Liver (tissue), 9 donors: ENCODE data around the gene MTIF2. TPM values are rescaled to one million over a fixed set of nuclear protein-coding genes. Genes with fewer than 3 reads are reported as not detected.

Experiments used
- DNase-seq: peaks from one replicate; pipeline ENCODE4 v3.0.0-alpha.2; 2017; ENCODE audit warnings: low spot score
- H3K27ac ChIP-seq, 2 donors: one replicate each; pipeline ENCODE4 v1.7.0; 2013; ENCODE audit warnings: inconsistent platforms in 2 of 2, low read length in 2 of 2, control low read depth in 1 of 2, low read depth in 1 of 2, mild to moderate bottlenecking in 1 of 2
- H3K27me3 ChIP-seq, 4 donors: one replicate each; pipeline versions ENCODE4 v1.6.1 to v1.7.0; 2013; ENCODE audit warnings: low read length in 3 of 4, inconsistent platforms in 1 of 4, mild to moderate bottlenecking in 1 of 4, moderate library complexity in 1 of 4; ENCODE audit not compliant: control insufficient read depth in 4 of 4, insufficient read depth in 4 of 4
- H3K36me3 ChIP-seq, 4 donors: one replicate each; pipeline versions ENCODE4 v1.6.1 to v1.7.0; 2013; ENCODE audit warnings: low read length in 3 of 4, mild to moderate bottlenecking in 3 of 4, low read depth in 1 of 4, moderate library complexity in 1 of 4; ENCODE audit not compliant: control insufficient read depth in 4 of 4, insufficient read depth in 3 of 4
- H3K4me1 ChIP-seq, 4 donors: one replicate each; pipeline versions ENCODE4 v1.6.1 to v1.7.0; 2013; ENCODE audit warnings: low read length in 3 of 4, mild to moderate bottlenecking in 3 of 4, moderate library complexity in 1 of 4; ENCODE audit not compliant: control insufficient read depth in 4 of 4, insufficient read depth in 4 of 4
- H3K4me3 ChIP-seq, 3 donors: one replicate each; pipeline versions ENCODE4 v1.6.1 to v1.7.0; 2013; ENCODE audit warnings: low read length in 3 of 3, control low read depth in 1 of 3, low read depth in 1 of 3, mild to moderate bottlenecking in 1 of 3
- H3K9ac ChIP-seq, 2 donors: one replicate each; pipeline ENCODE4 v1.7.0; 2013; ENCODE audit warnings: low read length in 2 of 2, mild to moderate bottlenecking in 2 of 2, moderate library complexity in 2 of 2, control low read depth in 1 of 2, low read depth in 1 of 2
- H3K9me3 ChIP-seq, 4 donors: one replicate each; pipeline versions ENCODE4 v1.6.1 to v1.7.0; 2013; ENCODE audit warnings: low read length in 3 of 4; ENCODE audit not compliant: control insufficient read depth in 4 of 4
- EGR1 ChIP-seq, 2 donors: IDR thresholded peaks; 2 replicates each; pipeline ENCODE4 v1.6.1; 2016 to 2018; ENCODE audit warnings: antibody characterized with exemption in 2 of 2, low read depth in 2 of 2
- FOXA1 ChIP-seq: IDR thresholded peaks from 2 replicates; pipeline ENCODE4 v1.6.1; 2016; ENCODE audit warnings: antibody characterized with exemption
- FOXA2 ChIP-seq: IDR thresholded peaks from 2 replicates; pipeline ENCODE4 v1.6.1; 2016; ENCODE audit warnings: antibody characterized with exemption
- GABPA ChIP-seq, 2 donors: IDR thresholded peaks in 1 of 2; conservative IDR thresholded peaks in 1 of 2; 2 replicates each; pipeline ENCODE4 v1.6.1; 2016; ENCODE audit warnings: antibody characterized with exemption in 2 of 2, mild to moderate bottlenecking in 1 of 2, moderate library complexity in 1 of 2
- HNF4A ChIP-seq, 2 donors: conservative IDR thresholded peaks; 2 replicates each; pipeline ENCODE4 v1.6.1; 2016; ENCODE audit warnings: antibody characterized with exemption in 2 of 2, mild to moderate bottlenecking in 2 of 2
- HNF4G ChIP-seq: IDR thresholded peaks from 2 replicates; pipeline ENCODE4 v1.6.1; 2016; ENCODE audit warnings: antibody characterized with exemption
- JUND ChIP-seq, 2 donors: IDR thresholded peaks; 2 replicates each; pipeline ENCODE4 v1.6.1; 2016; ENCODE audit warnings: antibody characterized with exemption in 2 of 2
- NR2F2 ChIP-seq: IDR thresholded peaks from 2 replicates; pipeline ENCODE4 v1.6.1; 2016; ENCODE audit warnings: antibody characterized with exemption
- RAD21 ChIP-seq, 2 donors: IDR thresholded peaks; 2 replicates each; pipeline ENCODE4 v1.6.1; 2016; ENCODE audit warnings: antibody characterized with exemption in 2 of 2, mild to moderate bottlenecking in 2 of 2
- RXRA ChIP-seq, 2 donors: IDR thresholded peaks; 2 replicates each; pipeline ENCODE4 v1.6.1; 2017 to 2018; ENCODE audit warnings: antibody characterized with exemption in 2 of 2, mild to moderate bottlenecking in 1 of 2
- SP1 ChIP-seq: IDR thresholded peaks from 2 replicates; pipeline ENCODE4 v1.6.1; 2018; ENCODE audit warnings: antibody characterized with exemption, mild to moderate bottlenecking
- TAF1 ChIP-seq: conservative IDR thresholded peaks from 2 replicates; pipeline ENCODE4 v1.6.1; 2016; ENCODE audit warnings: antibody characterized with exemption, mild to moderate bottlenecking
- YY1 ChIP-seq: IDR thresholded peaks from 2 replicates; pipeline ENCODE4 v1.6.1; 2016; ENCODE audit warnings: antibody characterized with exemption, mild to moderate bottlenecking
- ZBTB33 ChIP-seq: IDR thresholded peaks from 2 replicates; pipeline ENCODE4 v1.6.1; 2016; ENCODE audit warnings: antibody characterized with exemption
- WGBS: extraction: QIAGEN DNeasy Blood & Tissue Kit; methylation state at CpG from one replicate; pipeline ENCODE4 v1.1.7; 2013; 5-methylcytosine and 5-hydroxymethylcytosine counted together
- polyA plus RNA-seq, 2 donors: library from polyadenylated mRNA; stranded (reverse) in 1 of 2; unstranded in 1 of 2; fragments of 200-250 nt in 1 of 2; fragments of >200 nt in 1 of 2; fragmentation: Nextera tagmentation in 1 of 2; extraction: Ambion mirVana in 1 of 2; gene quantifications; one replicate each; pipeline versions ENCODE4 v1.2.1 to v1.2.3, GENCODE V29; 2013 to 2015
- total RNA-seq, 2 donors: library from RNA; depleted of rRNA; stranded (reverse); fragments of >200 nt; gene quantifications; one replicate each; pipeline ENCODE4 v1.2.3, GENCODE V29; 2014
- TF ChIP-seq, protein P1 (sequence below): fragments of 150-350 bp; IDR thresholded peaks from 2 replicates; pipeline ENCODE4 v1.5.1; 2017; ENCODE audit warnings: improper control_type of control experiment, low read depth, low read length; ENCODE audit not compliant: missing input control
- TF ChIP-seq, protein P2 (sequence below): IDR thresholded peaks from 2 replicates; pipeline ENCODE4 v1.6.1; 2016; ENCODE audit warnings: antibody characterized with exemption
- TF ChIP-seq, protein P3 (sequence below): IDR thresholded peaks from 2 replicates; pipeline ENCODE4 v1.6.1; 2016; ENCODE audit warnings: antibody characterized with exemption, mild to moderate bottlenecking
- TF ChIP-seq, protein P4 (sequence below): IDR thresholded peaks from 2 replicates; pipeline ENCODE4 v1.6.1; 2016; ENCODE audit warnings: antibody characterized with exemption
- donor health status: healthy.
- donor health status: healthy.
- donor health status: healthy.
- donor health status: healthy.
- donor health status: healthy.

The MTIF2 gene
- total and polyA plus RNA-seq, 4 donors: 15.4 to 29.7 (median 18.2) TPM

DNA sequence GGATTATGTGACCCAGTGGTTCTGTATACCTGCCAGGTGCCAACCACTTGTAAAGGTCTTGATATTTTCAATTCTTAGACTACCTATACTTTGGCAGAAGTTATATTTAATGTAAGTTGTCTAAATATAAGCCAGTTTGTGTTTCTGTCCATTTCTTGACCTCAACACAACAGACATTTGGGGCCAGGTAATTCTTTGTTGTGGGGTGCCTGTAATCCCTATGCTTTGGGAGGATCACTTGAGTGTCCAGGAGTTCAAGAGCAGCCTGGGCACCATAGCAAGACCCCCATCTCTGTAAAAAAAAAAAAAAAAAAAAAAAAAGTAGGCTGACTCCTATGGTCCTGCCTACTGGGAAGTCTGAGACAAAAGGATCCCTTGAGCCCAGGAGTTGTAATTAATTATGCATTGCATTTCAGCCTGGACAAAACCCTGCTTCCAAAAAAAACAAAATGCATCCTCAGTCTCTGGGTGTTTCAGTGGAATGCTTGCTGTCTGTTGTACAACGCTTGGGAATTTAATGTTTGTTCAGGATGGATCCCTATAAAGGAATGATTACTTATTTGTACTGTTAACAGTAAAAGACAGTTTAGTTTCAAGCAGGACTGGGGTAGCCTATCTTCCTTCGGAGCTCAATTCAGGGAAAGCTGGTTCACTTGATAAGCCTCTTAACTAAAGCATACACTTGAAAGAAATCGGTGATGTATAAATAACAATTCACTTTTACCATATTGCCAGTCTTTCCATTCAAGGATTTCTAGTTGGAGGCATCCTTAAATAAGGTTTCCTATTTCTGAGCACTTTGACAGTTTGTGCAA, 33.1 kb downstream of the MTIF2 start (continued):
- TF ChIP-seq, protein P1, sequence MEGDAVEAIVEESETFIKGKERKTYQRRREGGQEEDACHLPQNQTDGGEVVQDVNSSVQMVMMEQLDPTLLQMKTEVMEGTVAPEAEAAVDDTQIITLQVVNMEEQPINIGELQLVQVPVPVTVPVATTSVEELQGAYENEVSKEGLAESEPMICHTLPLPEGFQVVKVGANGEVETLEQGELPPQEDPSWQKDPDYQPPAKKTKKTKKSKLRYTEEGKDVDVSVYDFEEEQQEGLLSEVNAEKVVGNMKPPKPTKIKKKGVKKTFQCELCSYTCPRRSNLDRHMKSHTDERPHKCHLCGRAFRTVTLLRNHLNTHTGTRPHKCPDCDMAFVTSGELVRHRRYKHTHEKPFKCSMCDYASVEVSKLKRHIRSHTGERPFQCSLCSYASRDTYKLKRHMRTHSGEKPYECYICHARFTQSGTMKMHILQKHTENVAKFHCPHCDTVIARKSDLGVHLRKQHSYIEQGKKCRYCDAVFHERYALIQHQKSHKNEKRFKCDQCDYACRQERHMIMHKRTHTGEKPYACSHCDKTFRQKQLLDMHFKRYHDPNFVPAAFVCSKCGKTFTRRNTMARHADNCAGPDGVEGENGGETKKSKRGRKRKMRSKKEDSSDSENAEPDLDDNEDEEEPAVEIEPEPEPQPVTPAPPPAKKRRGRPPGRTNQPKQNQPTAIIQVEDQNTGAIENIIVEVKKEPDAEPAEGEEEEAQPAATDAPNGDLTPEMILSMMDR: no peak
- TF ChIP-seq FOXA2: no peak
- TF ChIP-seq, protein P2, sequence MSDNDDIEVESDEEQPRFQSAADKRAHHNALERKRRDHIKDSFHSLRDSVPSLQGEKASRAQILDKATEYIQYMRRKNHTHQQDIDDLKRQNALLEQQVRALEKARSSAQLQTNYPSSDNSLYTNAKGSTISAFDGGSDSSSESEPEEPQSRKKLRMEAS: no peak

GRCh38 chr2:55233658-55233940, 35.4 kb downstream of the MTIF2 start:
- peak overlapping the region; percentile 69 to 99 (median 98) for H3K4me3 ChIP-seq
- whole genome bisulfite sequencing: 68% methylated on average over 7 of the region's 7 CpGs

More at GRCh38 chr2:55233658-55233940, 35.4 kb downstream of the MTIF2 start:
- Histone ChIP-seq H3K27ac (peak overlapping the region in 1 of 2 donors; percentile 89), H3K36me3 (peaks cover 7 to 25% (median 23%) of the 10 kb centered on the region in 4 donors), H3K4me1 (peaks cover 2 to 16% (median 11%) of the 10 kb centered on the region in 4 donors), H3K9me3 (no peaks in the 10 kb centered on the region), H3K9ac (no peak overlapping the region), H3K27me3 (no peaks in the 10 kb centered on the region)
- TF ChIP-seq, protein P1: no peak
- TF ChIP-seq TAF1 (no peak), RAD21 (IDR thresholded peaks at IDR 0.05) (no peak), YY1 (no peak), EGR1 (IDR thresholded peaks at IDR 0.05; ENCODE audit: low read depth in 2 of 2) (no peak), FOXA2 (no peak), HNF4G (no peak), NR2F2 (no peak), FOXA1 (no peak), ZBTB33 (no peak), JUND (IDR thresholded peaks at IDR 0.05) (no peak), RXRA (IDR thresholded peaks at IDR 0.05) (no peak), GABPA (IDR thresholded peaks at IDR 0.05 in 1 of 2, conservative IDR thresholded peaks at IDR 0.05 in 1 of 2) (no peak), SP1 (no peak), HNF4A (conservative IDR thresholded peaks at IDR 0.05) (no peak)
- TF ChIP-seq, protein P3, sequence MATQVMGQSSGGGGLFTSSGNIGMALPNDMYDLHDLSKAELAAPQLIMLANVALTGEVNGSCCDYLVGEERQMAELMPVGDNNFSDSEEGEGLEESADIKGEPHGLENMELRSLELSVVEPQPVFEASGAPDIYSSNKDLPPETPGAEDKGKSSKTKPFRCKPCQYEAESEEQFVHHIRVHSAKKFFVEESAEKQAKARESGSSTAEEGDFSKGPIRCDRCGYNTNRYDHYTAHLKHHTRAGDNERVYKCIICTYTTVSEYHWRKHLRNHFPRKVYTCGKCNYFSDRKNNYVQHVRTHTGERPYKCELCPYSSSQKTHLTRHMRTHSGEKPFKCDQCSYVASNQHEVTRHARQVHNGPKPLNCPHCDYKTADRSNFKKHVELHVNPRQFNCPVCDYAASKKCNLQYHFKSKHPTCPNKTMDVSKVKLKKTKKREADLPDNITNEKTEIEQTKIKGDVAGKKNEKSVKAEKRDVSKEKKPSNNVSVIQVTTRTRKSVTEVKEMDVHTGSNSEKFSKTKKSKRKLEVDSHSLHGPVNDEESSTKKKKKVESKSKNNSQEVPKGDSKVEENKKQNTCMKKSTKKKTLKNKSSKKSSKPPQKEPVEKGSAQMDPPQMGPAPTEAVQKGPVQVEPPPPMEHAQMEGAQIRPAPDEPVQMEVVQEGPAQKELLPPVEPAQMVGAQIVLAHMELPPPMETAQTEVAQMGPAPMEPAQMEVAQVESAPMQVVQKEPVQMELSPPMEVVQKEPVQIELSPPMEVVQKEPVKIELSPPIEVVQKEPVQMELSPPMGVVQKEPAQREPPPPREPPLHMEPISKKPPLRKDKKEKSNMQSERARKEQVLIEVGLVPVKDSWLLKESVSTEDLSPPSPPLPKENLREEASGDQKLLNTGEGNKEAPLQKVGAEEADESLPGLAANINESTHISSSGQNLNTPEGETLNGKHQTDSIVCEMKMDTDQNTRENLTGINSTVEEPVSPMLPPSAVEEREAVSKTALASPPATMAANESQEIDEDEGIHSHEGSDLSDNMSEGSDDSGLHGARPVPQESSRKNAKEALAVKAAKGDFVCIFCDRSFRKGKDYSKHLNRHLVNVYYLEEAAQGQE: no peak
- TF ChIP-seq, protein P4, sequence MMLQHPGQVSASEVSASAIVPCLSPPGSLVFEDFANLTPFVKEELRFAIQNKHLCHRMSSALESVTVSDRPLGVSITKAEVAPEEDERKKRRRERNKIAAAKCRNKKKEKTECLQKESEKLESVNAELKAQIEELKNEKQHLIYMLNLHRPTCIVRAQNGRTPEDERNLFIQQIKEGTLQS: no peak
- TF ChIP-seq, protein P2: no peak
- no peak for DNase-seq
